ENCODE data around the gene PRKG1. TPM values are rescaled to one million over a fixed set of nuclear protein-coding genes. Genes with fewer than 3 reads are reported as not detected.

Gene PRKG1
- total and polyA plus RNA-seq, 2 of the 4 experiments (the other 2 are of a cell fraction) = 3.5 to 18.3 TPM

DNA sequence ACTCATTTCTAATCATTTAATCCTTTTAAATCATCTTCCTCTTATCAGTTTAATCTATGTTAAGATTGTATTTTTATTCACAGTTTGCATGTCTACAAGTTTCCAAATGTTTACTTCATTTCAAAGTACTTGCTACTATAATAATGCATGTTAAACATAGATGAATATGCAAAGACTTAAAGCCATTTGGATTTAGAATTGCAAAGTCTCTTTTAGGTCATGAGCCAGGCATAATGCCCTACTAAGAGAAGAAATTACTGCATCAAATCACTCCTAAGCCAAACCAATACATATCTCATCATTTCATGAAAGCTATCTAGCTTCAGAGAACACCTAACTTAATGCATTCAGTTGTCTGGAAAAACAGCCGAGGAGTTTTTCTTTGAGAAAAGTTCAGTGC is 266.1 kb downstream of the PRKG1 start:
- no peaks in the 10 kb centered on the region for H3K36me3 ChIP-seq (ENCODE audit: control insufficient read depth, insufficient read depth, low read length)
- ChIA-PET POLR2A (ENCODE audit: unreplicated experiment) (no interaction called here), CTCF (no interaction called here)
- no TSS peak for BruUV-seq (replicated peaks)
- H4K91ac ChIP-seq (ENCODE audit: insufficient read depth, low read depth, low read length) = no peak overlapping the region
- H3K27me3 ChIP-seq (ENCODE audit: control insufficient read depth, insufficient read depth, low read length) = no peaks in the 10 kb centered on the region
- H4K8ac ChIP-seq (ENCODE audit: low read depth in 2 of 2, low read length in 2 of 2) = no peak overlapping the region
- H3K4me3 ChIP-seq (ENCODE audit: insufficient read depth, low read depth, low read length) = no peak overlapping the region
- H3K9ac ChIP-seq (ENCODE audit: low read depth, low read length) = no peak overlapping the region
- H3K9me1 ChIP-seq (ENCODE audit: insufficient read depth, low read length) = no peaks in the 10 kb centered on the region
- H3K4me1 ChIP-seq (ENCODE audit: control insufficient read depth, insufficient read depth, low read length) = no peaks in the 10 kb centered on the region
- H2AK9ac ChIP-seq (replicated peaks; ENCODE audit: low read depth, low read length, poor library complexity) = no peak overlapping the region
- in situ Hi-C loops (cut with MboI; ENCODE audit: low sequenced_read_pairs) = no loop called here
- no peak for TF ChIP-seq RAD21 (IDR thresholded peaks at IDR 0.05; ENCODE audit: low read length)
- TF ChIP-seq MAFK (IDR thresholded peaks at IDR 0.05; ENCODE audit: low read depth, low read length) = no peak
- TF ChIP-seq MXI1 (IDR thresholded peaks at IDR 0.05; ENCODE audit: borderline replicate concordance, low read depth, low read length) = no peak
- no peak for TF ChIP-seq CHD1 (IDR thresholded peaks at IDR 0.05; ENCODE audit: low read depth, low read length)
- TF ChIP-seq FOS (IDR thresholded peaks at IDR 0.05; ENCODE audit: low read depth, low read length) = no peak
- TF ChIP-seq CEBPB (IDR thresholded peaks at IDR 0.05; ENCODE audit: low read depth, low read length) = no peak
- TF ChIP-seq RCOR1 (IDR thresholded peaks at IDR 0.05; ENCODE audit: insufficient replicate concordance, low read length) = no peak
- no peak for TF ChIP-seq MAZ (IDR thresholded peaks at IDR 0.05; ENCODE audit: borderline replicate concordance, low read depth, low read length)
- TF ChIP-seq NFE2L2 (IDR thresholded peaks at IDR 0.05; ENCODE audit: low read depth, low read length) = no peak
- no peak for TF ChIP-seq BHLHE40 (IDR thresholded peaks at IDR 0.05; ENCODE audit: low read depth, low read length)
- TF ChIP-seq ELK1 (IDR thresholded peaks at IDR 0.05; ENCODE audit: borderline replicate concordance, low read depth, low read length) = no peak
- TF ChIP-seq USF2 (IDR thresholded peaks at IDR 0.05; ENCODE audit: low read depth, low read length) = no peak
- no peak for TF ChIP-seq RFX5 (IDR thresholded peaks at IDR 0.05; ENCODE audit: low read depth, low read length)
- no peak for TF ChIP-seq POLR2A (IDR thresholded peaks at IDR 0.05; ENCODE audit: low read depth, low read length)
- no peak for TF ChIP-seq SMC3 (IDR thresholded peaks at IDR 0.05; ENCODE audit: low read depth, low read length)
- TF ChIP-seq CTCF (conservative IDR thresholded peaks at IDR 0.05; ENCODE audit: low read depth, low read length) = no peak
- H3K4me2 ChIP-seq (ENCODE audit: low read depth, low read length) = no peak overlapping the region
- no peaks in the 10 kb centered on the region; a peak in 1 of 4 replicates for H3K79me1 ChIP-seq (ENCODE audit: low read depth in 1 of 2, low read length in 2 of 2)
- H4K20me1 ChIP-seq (ENCODE audit: insufficient read depth, low read length) = no peaks in the 10 kb centered on the region
- H4K5ac ChIP-seq (ENCODE audit: low read depth, low read length) = no peak overlapping the region
- no peak overlapping the region for H3K4ac ChIP-seq (ENCODE audit: low read depth, low read length)
- no peak overlapping the region for H3K18ac ChIP-seq (ENCODE audit: low read depth, low read length)
- H3K27ac ChIP-seq (ENCODE audit: insufficient read depth, low read length) = no peak overlapping the region
- whole genome bisulfite sequencing, 2 experiments (ENCODE audit: extremely low coverage in 2 of 2, insufficient read length in 1 of 2) = no CpG with 5 or more reads among the region's 1 CpG
- intact Hi-C loops (cut with micrococcal nuclease) = no loop called here
- H2BK20ac ChIP-seq (ENCODE audit: low read depth, low read length) = no peak overlapping the region
- DNase-seq (no peak), ATAC-seq (ENCODE audit: low read depth) (no peak)
- no peak overlapping the region for H2BK120ac ChIP-seq (ENCODE audit: low read depth, low read length)
- no peaks in the 10 kb centered on the region for H3K9me3 ChIP-seq (ENCODE audit: control insufficient read depth, insufficient read depth, low read length)
- no peak overlapping the region for H3K14ac ChIP-seq (replicated peaks; ENCODE audit: low read depth, low read length)
- dilution Hi-C loops (cut with HindIII; ENCODE audit: low sequenced_read_pairs, unreplicated experiment) = no loop called here
- no peak overlapping the region for H2AK5ac ChIP-seq (ENCODE audit: low read depth, low read length)
- H2BK15ac ChIP-seq (ENCODE audit: low read depth, low read length) = no peak overlapping the region
- no peak overlapping the region for H3K23ac ChIP-seq (ENCODE audit: low read depth, low read length)
- H2BK5ac ChIP-seq (ENCODE audit: low read depth, low read length, poor library complexity, severe bottlenecking) = no peak overlapping the region
- H2AFZ ChIP-seq (replicated peaks; ENCODE audit: low read length, poor library complexity) = no peak overlapping the region
- H3K56ac ChIP-seq (ENCODE audit: extremely low read depth, insufficient read depth, low read length) = no peak overlapping the region
